Measurements from ENCODE around the gene CAPZB.

CAPZB gene

DNA sequence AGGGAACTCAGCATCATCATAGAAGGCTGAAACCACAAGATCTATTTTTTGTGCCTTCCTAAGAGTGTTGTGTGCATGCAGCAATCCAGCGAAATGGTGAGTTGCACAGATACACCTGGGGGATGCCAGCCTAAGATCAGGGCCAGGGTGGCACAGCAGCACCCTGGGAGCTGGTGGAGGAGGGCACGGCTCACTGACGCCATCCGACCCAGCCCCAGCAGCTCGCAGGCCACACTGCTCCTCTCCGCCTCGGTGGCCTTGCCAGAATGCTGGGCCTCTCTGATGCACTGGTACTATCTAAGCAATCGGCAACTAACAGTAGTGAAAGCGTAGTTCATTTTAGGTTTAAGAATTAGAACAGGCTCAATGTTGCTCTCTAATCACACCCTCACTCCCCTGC, 37.8 kb downstream of the CAPZB start:
- DNase-seq, result no peak

- no peak for DNase-seq
Observed at GRCh38 chr1:19445417-19446342, 39.7 kb downstream of the CAPZB start.

- no peak for DNase-seq
Observed at GRCh38 chr1:19444296-19445021, 40.9 kb downstream of the CAPZB start.

- DNase-seq, result no peak
Observed at GRCh38 chr1:19443326-19443725, 42.0 kb downstream of the CAPZB start.

GRCh38 chr1:19442154-19443096, 42.9 kb downstream of the CAPZB start:
- DNase-seq, result no peak

DNA sequence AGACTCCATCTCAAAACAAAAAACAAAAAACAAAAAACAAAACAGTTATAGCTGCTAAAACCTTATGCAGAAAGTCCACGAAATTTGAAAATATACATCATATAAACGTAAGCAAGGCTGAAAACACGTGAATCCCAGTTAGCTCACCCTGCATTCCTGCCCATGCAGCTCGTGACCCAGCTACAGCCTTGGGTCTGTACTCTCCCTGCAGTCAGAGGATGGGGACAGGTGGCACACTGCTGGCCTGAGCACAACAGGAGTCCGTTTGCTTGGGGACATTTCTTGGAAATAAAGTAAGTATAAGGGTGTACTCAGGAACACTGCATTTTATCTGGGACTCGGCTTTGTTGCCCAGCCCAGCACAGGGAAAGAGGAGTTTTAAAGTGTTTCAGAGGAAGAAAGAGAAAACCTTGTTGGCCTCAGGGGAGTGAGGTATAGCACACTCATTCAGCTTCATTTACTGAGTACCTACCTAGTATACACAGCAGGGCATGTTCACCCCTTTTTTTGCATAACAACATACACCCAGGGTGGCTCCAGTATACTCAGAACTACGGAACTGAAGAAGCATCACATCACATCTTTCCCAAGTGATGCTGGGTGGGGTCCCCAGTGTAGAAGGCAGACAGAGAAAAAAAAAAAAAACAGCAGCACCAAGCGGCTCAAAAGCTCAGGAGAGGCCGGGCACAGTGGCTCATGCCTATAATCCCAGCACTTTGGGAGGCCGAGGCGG, 44.1 kb downstream of the CAPZB start:
- no peak for DNase-seq

DNA sequence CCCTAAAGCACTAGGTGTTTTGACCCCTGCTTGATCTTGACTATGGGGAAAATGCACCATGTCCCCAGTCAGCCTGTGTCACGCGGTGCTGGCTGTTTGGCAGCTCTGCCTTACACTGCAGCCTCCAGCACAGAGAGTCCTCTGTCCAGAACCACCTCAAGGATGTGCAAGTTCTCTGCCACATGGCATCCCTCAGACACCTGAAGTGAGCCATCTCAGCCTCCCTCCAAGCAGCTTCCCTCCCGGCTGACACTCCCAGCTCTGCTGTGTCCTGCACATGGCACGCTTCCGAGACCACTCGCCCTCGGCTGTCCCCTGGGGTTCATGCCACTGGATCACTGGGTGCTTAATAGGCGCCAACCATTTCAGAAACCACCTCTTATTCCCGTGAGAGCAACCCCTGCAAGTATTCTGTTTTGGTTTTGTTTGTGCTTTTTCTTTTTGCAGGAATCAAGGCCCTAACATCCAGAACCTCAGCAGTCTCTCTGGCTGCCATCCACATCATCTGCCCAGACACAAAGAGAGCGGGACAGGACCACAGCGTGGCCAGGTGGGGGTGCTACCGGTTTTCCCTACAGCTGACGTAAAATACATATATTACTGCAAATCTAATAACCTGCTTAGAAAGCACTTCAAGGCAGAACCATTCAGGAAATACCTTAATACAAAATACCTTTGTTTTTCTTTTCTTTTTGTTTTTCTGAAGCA, 45.7 kb downstream of the CAPZB start:
- no peak for DNase-seq

DNA sequence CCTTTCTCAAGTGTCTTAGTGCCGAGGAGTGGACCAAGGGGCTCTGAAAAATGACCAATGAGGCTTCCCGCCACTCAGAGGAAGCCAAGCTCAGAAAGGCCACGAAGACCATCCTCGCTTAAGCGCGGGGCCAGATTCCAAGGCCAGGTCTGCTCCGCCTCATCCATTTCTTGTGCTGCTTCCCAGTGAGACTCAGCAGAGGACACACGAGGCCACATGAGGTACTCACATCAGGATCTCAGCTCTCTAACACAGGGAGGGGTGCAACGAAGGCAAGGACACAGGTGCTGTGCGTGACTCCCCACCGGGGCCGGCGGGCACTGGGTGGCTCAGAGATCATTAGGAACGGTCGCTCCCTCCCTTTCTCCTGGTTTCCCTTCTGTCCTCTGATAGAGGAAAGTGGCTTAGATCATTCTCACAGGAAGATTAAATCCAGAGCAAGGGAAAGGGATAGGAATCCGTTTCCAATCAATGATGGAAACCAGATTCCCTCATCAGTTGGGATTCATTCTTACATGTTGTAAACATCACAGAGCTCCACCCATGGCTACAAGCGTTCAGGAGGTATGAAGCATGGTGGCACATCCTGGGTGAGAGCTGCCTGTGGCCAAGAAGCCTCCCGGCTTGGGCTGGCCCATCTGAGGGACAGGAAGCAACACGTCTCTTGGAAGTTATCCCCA, 46.7 kb downstream of the CAPZB start:
- no peak for DNase-seq

DNA sequence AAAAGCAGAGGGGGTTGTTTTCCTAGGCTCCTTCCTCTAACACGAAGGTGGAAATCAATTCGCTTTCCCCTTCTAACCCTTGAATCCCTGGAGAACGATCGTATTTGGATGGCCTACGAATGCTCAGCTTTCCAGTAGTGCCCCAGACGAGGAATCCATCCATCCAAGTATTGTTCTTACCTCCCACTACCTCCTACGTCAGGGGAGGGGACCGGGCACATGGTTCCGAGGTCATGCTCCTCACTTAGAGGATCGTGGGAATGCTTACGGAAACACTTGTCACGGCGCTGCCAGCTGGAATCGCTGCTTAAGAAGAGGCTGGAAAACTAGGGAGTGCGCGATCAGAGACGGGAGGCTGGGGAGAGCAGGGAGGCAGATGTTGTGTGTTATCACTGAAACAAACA, 47.4 kb downstream of the CAPZB start:
- no peak for DNase-seq

GRCh38 chr1:19436716-19437476, 48.4 kb downstream of the CAPZB start:
- DNase-seq, result no peak

GRCh38 chr1:19435851-19436455, 49.4 kb downstream of the CAPZB start:
- DNase-seq, result no peak

- DNase-seq, result no peak
Observed at GRCh38 chr1:19435181-19435580, 50.2 kb downstream of the CAPZB start.

DNA sequence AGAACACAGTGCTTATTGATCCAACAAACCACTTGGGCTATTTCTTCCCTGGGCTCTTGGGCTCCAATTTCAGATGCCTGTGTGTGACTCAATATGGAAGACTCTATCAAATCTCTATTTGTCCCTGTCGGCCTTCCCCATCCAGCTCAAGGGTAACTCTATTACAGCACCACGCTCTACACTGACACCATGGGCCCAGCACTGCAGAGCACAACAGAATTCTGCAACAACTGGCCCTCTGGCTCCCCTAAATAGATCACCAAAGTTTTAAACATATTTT, 51.7 kb downstream of the CAPZB start:
- DNase-seq, result no peak

- DNase-seq, result peak; percentile 16
Observed at GRCh38 chr1:19432943-19433718, 52.2 kb downstream of the CAPZB start.

DNA sequence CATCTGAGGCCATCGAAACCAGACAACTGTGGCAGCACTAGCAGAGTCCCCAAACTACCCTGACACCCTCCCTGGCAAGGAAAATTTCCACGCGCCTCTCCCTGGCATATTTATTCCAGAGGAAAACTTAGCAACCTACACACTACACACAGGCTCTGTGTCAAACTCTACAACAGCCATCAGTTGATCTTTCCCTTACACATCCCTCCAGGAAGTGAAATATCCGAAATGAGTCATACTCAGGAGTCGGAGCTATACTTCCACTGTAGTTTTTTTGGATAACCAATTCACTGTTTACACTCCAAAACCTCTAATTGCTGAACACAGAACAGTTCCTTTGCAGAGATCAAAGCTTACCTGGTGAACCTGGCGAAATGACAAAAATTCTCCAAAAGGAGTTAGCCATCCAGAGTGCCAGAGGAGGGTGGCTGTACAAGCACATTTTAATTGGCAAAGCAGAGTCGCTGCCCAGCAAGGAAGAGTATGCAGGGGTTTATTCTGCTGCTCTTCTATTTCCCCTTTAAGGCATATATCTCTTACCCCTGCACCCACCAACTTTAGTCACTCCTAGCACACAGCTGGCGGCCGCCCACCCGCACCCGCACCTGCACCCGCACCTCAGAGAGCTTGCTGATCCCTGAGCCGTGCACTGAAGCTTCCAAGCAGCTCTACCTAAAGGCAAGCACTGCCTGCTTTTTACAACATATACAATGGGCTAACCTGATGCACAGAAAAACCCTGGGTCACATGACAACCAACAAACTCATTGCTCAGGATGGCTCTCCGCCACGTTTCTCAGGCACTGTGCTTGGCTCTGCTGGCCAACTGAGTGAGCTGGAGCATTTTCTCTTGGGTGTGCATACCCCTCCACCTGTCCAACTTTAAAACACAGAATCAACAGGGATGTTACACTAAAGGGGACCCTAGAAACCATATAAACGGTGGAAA, 54.9 kb downstream of the CAPZB start:
- DNase-seq, result no peak

- no peak for DNase-seq
Observed at GRCh38 chr1:19429611-19430010, 55.7 kb downstream of the CAPZB start.

DNA sequence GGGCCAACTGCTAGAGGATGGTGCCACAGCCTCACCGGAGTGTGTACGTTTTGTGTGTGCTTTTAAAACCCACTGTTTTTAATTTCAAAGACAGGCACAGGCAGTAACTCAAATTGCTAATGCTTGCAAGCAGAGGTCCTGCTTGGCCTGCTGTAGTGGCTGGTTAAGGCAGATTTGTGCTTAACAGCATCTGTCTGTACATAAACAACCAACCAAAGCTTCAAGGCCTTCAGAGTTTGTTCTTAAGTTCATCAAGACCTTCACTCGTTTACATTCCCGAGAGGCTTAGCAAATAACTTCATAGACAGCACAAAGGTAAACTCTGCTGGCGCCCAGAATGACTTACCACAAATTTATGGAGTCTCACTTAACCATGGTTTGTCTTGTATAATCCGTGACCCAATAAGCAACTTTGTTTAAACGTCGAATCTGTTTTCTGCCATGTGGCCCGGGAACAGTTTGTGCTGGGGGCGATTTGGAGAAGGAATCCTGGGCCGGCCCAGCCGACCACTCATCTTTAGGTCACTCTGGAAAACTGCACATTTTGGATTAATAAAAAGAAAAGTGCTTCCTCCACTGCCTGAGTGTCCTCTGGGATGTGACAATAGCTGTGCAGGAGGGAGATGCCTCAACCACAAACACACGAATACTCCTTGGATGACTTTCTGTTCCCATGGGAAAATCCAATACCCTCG, 58.1 kb downstream of the CAPZB start:
- DNase-seq, result no peak
